GM18502 (cell line): ENCODE results near the gene FLNA.

Source experiments
- ATAC-seq: cut with Tn5 transposase; IDR thresholded peaks from one replicate; pipeline ENCODE4 v1.9.1; 2021; ENCODE audit warnings: mild to moderate bottlenecking; ENCODE audit not compliant: unreplicated experiment, poor library complexity

Gene FLNA

GRCh38 chrX:154376774-154377173, 2.3 kb upstream of the FLNA start:
- ATAC-seq = no peak

GRCh38 chrX:154375156-154375504, 696 bp upstream of the FLNA start:
- ATAC-seq = no peak

DNA sequence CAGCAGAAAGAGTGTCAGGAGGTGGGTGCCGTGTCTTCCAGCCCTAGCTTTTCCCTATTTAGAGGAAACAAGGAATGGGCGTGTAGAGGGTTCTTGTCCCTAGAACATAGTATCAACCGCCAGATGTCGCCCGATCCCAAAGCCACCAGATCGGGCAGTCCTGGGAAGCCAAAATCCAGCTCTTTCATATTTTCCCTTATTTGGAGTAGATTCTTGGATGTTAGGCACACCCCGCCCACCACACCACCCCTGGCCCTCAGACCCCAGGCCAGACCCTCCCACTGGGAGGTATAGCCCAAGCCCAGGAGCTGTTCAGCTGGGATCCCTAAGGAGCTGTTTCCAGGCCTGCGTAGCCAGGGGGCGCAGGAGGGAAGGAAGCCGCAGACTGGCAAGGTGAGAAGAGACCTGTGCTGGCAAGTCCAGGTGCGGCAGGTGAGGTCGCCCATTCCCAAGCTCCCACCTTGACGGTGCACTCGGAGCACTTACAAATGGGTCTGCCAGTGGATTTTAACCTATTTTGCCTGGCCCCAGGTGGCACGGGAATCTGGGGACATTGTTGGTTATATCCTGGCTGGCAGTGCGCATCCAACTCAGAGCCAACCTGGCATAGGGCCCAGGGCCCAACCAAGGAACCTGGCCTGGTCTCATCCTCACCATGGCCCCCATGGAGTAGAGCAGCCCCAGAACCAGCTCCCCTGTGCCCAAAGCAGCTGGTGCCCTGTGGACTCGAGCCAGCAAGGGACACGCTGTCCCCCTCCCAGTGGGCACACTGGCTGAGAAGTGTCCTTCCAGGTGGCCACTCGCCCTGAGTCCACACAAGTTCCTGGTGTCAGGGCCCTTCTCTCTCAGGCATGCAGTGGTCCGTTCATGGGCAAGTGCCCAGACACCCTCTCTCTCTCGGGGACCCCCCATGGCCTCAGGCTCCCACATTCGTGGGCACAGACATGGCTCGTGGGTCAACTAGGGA, 811 bp downstream of the FLNA start:
- ATAC-seq = no peak

DNA sequence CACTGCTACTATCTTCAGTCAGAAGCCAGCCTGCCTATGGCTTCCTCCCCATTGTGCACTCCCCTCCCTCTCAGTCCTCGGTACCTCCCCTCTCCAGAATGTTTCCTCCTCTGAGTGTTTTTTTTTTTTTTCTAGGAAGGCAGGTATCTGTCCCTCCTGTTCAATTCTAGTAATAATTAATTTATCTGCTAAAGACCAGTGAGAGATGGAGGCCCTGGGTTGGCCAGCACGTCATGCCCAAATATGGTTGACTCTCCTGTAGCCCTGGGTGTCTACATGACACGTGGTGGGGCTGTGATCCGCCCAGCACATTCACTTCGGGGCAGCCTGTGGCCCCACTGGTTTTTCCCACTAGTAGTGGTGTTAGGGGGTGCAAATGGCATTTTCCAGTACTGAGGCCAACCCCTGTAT, 1.8 kb downstream of the FLNA start:
- no peak for ATAC-seq

- peak; percentile 1 for ATAC-seq
These were observed 2.6 kb downstream of the FLNA start for GRCh38 chrX:154371789-154372300.

DNA sequence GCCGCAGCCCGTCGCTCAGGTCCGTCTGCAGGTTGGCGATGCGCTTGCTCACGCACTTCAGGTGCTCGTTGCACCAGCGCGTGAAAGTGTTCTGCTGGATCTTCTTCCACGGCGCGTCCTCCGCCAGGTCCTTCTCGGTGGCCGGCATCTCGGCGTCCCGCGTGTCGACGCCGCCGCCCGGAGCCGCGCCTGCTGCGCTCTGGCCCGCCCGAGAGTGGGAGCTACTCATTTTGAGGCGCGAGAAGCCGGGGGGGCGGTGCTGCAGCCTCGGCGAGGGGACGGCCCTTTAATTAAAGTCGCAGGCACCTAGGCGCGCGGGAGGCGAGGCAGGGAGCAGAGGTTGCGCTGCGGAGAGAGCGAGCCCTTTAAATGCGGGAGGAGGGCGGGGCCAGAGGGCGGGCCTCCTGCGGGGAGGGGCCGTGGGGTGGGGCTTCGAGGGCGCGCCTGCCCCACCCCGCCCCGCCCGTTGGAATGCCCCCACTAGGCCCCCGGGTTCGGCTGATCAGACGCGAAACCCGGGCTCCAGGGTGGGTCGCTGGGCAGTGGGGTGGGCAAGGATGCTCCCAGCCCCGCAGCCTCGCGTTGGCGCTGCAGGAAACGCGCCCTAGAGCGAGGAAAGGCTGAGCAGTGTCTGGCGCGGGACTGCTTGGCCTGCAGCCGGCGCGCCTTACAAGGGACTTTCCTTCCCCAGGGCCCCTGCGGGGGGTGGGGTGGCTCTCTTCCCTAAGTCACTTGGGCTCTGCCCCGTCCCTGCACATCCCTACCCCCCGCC, 3.2 kb downstream of the FLNA start:
- peak; percentile 53 for ATAC-seq

DNA sequence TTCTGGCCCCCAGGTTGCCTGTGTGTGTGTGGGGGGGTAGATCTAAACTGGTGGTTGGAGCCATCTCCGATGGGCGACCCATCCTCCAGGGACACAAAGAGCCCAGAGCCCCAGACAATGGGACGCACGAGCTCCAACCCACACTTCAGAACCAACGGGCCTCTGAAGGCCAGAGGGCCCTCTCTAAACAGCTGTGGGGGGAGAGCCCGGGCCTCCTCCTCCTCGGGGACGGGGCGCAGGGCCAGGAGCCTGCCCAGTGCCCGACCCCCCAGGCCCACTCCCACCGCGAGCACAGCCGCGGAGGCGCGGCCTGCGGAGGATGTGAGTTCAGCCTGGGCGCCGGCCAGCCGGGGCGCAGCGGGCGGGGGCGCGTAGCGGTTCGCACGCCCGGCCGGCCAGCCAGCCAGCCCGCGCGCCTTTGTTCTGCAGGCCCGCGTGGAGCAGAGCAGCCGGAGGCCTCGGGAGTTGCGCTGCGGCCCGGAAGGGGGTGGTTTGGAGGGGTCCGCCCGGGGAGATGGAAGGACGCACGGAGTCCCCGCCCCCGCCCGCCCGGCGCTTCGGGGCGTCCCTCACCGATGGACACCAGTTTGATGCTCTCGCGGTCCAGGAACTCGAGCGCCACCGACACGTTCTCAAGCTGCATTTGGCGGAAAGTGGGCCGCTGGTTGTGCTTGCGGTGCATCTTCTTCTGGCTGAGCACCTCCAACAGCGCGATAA, 4.0 kb downstream of the FLNA start:
- no peak for ATAC-seq

DNA sequence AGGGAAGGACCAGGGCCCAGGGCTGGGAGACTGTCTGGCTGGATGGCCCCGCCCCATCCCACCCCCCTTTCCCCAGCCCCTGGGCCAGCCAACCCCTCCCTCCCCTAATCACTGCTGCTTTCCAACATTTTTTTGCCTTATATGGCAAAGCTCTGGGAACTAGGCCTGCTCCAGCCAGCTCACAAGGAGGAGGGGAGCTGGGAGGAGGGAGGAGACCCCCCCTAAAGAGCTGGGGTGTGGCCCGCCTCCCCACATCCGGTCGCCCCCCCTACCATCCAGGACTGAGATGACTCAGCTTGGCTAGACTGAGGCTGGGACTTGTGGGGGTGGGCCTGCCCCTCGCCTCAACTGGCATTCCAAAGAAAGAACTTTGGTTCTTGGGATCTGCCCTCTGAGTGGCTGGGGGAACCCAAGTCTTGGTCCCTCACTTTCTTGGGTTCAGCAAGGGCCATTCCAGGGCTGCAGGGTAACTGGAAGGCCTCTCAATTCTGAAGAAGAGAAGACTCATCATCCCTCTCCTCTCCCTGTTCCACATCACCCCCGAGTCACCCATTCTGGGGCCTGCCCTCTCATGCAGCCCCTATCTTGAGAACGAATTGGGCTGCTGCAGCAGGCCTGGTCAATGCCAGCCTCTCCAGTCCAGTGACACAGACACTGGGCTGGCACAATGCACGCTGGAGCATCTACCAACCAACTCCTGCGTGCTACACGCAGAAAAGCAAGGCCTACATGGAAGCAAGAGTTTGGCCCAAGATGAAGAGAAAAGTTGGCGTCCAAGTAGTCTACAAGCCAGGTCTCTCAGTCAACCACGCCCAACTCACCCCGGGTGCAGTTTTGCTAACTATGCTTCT, 4.8 kb downstream of the FLNA start:
- ATAC-seq = no peak

GRCh38 chrX:154368630-154369448, 5.6 kb downstream of the FLNA start:
- peak; percentile 32 for ATAC-seq

GRCh38 chrX:154367474-154368308, 6.7 kb downstream of the FLNA start:
- no peak for ATAC-seq

- no peak for ATAC-seq
These were observed 7.8 kb downstream of the FLNA start for GRCh38 chrX:154366666-154367055.

DNA sequence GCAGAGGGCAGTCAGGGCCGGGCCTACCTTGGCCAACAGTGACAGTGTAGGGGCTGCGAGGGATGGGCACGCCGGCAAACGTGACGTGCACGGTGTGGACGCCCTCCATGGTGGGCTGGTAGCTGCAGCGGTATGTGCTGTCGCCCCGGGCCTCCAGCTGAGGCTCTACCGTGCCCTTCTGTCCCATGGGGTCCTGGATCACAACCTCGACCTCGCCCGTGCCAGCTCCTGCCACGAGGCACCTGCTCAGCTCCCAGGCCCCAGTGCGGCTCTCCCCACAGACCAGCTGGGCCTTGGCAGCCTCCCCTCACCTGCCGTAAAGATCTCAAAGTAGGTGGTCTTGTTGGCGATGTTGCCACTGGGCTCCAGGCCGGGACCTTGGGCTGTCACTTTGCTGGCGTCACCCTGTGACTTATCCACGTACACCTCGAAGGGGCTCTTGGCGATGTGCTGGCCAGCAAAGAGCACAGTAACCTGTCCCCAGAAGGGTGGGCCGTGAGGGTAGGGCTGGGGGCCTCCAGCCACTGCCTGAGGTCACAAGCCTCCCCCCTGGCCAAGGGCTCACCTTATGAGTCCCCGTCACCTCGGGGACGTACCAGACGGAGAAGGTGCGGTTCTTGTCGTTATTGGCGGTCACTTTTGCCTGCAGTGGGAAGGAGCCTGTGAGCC, 8.3 kb downstream of the FLNA start:
- no peak for ATAC-seq

DNA sequence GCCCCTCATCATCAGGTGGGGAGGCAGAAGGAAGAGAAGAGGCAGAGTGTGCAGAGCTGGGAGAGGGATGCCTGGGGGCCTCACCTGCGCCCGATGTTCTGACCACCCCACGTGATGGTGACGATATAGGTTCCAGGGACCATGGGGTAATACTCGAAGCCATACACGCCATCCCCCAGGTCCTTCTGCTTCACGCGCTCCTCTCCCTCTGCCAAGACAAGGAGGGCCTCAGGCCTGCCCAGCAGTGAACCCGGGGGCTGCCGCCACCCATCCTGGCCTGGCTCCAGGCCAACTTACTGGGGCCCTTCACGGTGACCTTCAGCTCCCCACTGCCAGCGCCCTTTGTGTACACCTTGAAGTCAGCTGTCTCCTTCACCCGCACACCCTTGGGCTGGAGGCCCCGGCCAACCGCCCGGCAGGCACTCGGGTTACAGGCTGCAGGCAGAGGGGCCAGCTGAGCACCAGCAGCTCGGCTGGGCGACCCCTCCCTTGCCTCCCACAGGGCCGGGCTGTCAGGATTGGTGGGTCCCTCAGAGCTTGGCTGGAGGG, 9.3 kb downstream of the FLNA start:
- no peak for ATAC-seq

GRCh38 chrX:154363706-154364439, 10.6 kb downstream of the FLNA start:
- no peak for ATAC-seq

- no peak for ATAC-seq
These were observed 12.2 kb downstream of the FLNA start for GRCh38 chrX:154362085-154362742.

DNA sequence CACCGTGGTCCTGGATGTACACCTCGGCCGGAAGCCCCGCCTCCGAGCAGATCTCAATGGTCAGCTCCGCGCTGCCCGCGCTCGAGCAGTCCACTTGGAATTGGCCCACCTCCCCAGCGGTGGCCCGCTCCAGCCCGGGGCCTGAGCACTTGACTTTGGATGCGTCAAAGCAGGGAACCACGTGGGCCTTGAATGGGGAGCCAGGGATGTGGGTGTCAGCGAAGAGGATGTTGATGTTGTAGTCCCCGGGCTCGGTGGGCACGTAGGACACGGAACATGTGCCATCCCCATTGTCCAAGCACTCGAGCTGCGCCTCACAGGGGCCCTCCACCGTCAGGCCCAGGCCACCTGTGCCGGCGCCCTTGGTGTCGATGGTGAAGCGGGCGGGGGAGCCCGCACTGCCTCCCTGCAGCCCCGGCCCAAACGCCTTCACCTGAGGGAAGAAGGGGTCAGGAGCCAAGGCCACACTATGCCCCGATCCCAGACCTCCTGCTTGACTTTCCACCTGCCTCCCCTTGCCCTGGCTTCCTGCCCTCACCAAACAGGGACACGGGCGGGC, 14.2 kb downstream of the FLNA start:
- no peak for ATAC-seq
